Stimulated activated CD8-positive, alpha-beta memory T cell treated with anti-CD3 and anti-CD28 coated beads, Interleukin-4, amount 100 ng/mL, for 4 hours (primary cell): ENCODE data around the gene NARS2.
"Not testable (repeated sequence)": the region's sequence is repeated elsewhere in the genome, so short reads cannot be mapped to it uniquely, and the experiment has no call there.

Source experiments
- DNase-seq, 2 donors: peaks; one replicate each; pipeline ENCODE4 v3.0.0-alpha.2; 2020; ENCODE audit warnings: low read depth in 2 of 2, low spot score in 1 of 2

Gene NARS2

DNA sequence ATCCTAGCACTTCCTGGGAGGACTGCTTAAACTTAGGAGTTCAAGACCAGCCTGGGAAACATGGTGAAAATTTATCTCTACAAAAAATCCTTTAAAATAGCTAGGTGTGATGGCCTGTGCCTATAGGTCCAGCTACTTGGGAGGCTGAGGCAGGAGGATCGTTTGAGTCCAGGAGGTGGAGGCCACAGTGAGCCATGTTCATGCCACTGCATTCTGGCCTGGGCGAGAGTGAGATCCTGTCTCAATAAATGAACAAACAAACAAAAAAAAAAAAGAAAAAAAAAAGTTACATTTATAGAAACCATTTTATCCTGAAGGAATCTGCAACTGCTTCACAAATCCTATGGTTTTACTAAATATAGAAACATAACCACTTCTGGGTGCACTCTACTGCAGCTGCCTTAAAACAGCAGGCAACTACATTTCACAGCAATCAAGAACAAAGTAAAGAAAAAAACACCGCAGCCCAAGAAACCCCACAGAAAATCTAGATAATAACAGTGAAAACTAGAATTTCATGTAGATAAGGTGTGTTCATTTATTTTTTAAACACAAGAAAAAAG is 81.2 kb downstream of the NARS2 start:
- DNase-seq, result no peak

DNA sequence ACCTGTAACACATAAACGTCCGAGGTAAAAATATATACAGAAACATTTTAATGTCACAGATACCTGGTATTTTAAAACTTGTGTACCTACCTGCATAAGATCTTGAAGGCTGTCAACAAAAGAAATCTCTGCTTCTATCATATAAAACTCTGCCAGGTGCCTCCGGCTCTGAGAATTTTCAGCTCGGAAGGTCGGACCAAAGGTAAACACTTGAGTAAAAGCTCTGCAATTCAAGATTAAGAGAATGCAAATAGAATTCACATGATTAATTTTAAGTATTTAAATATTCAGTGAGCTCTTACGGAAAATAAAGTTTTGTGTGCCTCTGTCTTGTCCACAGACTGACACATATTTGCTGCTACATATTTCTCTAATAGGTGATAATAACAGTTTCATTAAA is 81.7 kb downstream of the NARS2 start:
- no peak for DNase-seq

DNA sequence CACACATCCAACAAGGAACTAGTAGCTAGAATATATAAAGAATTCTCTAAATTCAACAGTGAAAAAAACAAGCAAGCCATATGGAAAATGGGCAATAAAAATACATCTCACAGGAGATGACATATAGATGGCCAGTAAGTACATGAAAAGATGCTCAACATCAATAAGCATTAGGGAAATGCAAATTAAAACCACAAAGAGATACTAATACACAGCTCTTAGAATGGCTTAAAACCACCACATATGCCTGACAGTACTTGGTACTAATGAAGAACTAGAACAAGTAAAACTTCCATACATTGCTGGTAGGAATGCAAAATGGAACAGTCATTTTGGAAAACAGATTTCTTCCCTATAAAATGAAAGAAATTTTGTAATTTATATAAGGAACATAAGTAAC is 85.5 kb downstream of the NARS2 start:
- DNase-seq, result no peak

DNA sequence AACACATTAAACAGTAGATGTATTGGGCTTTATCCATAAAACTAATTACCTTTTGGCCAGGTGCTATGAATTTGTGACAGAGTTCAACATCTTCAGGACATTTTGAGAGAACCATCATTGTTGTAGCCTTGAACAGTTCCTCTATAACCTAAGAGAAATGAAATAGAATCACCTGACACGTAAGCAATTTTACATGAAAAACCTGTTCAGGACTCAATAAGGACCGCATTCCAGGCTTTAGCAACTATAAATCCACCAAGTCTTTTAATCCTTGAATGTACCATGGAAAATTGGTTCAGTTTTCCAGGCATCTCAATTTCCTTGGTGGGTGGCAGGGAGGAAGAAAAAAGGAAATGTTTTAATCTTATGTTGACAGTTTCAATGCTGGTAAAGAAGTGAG is 96.1 kb downstream of the NARS2 start:
- DNase-seq, result no peak

DNA sequence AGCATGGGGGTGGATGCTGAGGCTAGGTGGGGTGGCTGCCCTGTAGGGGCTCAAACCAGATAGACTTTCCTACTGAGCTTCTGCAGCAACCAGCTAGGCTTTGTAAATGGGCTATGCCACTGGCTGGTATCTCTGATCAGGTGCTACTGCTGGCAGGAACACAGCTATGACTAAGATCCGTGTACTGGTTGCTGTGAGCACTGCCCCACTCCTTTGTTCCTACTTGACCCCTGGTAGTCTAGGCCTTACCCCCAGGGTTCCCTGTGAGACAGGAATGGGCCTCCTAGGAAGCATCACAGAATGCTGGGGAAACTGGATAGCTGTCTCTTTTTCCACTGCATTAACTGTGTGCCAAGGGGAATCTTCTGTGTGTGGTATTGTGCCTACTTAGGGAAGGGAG is 98.6 kb downstream of the NARS2 start:
- DNase-seq, result no peak

GRCh38 chr11:78474451-78474850 is 100.2 kb downstream of the NARS2 start:
- DNase-seq, result no peak

DNA sequence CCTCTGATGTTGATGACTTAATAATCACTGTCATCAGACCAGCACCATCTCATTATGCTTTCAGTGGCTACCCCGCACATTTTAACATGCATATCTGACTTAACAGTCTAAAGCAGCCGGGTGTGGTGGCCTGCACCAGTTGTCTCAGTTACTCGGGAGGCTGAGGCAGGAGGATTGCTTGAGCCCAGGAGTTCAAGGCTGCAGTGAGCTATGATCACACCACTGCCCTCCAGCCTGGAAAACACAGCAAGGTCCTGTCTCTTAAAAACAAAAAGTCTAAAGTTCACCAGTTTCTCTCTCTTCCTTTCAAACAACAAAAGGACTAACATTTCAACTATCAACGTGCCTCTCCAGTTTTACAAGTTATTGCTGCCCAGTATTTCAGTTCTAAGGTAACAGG is 101.8 kb downstream of the NARS2 start:
- DNase-seq, result no peak

- no peak for DNase-seq
These were observed 102.3 kb downstream of the NARS2 start for GRCh38 chr11:78472382-78472781.

DNA sequence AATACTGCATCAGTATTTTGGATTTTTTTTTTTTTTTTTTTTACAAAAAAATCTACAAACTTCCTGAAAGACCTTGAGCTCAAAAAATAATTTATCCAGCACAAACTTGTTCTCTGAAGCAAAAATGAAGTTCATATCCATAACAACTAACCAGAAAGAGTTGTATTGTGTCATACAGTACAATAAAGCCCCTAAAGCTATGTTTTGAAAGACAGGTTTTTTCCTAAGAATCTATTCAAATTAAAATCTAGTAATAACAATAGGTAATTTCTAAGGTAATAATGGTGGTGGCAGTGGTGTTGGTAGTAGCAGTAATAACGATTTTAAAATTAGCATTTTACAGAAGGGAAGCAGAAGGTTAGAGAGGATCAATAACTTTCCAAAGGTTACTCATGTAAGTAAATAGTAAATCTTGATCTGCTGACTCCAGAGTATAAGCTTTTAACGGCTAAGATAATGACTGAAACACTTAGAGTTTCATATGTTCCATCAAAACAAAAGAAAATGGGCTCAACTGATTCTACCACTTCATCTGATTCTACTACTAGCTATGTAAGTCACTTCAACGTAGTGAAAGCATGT is 103.7 kb downstream of the NARS2 start:
- no peak for DNase-seq

GRCh38 chr11:78469896-78470295 is 104.8 kb downstream of the NARS2 start:
- no peak for DNase-seq

DNA sequence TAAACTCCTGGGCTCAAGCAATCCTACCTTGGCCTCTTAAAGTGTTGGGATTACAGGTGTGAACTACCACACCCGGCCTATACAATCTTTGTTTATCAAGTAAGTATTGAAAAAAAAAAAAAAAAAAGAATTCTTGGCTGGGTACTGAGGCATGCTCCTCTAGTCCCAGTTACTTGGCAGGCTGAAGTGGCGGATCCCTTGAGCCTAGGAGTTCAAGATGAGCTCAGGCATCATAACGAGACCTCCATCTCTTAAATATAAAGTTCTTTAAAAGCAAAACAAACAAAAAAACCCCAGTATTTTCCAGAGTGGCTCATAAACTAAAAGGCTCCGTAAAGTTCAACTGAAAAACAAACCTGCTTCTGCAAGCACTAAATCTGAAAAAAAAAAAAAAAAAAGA is 106.7 kb downstream of the NARS2 start:
- no peak for DNase-seq

GRCh38 chr11:78467370-78467769 is 107.3 kb downstream of the NARS2 start:
- DNase-seq, result no peak

DNA sequence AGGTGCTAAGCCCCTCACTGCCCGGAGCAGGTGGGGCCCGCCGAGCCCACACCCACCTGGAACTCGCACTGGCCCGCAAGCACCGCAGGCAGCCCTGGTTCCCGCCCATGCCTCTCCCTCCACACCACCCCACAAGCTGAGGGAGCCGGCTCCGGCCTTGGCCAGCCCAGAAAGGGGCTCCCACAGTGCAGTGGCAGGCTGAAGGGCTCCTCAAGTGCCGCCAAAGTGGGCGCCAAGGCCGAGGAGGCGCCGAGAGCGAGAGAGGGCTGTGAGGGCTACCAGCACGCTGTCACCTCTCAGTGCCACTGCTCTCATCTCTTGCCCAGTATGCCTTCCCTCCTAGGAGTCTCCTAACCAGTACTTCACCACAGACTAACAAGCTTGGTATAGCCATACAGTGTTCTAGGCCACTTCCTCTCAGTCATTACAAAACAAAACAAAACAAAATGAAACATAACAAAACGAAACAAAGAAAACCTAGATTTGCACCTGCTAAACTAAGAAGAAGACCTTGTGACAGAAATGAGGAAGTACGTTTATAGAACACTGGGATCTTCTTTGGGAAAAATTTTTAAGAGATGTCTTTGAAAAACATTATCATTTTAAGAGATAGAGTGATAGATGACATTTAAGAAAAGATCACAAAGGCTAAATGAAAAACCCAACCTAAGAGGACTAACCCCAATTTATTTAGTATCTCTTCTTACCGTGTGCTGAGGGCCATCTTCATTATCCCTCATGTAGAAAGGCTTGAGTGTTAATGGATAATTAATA is 109.3 kb downstream of the NARS2 start:
- no peak for DNase-seq

GRCh38 chr11:78464787-78465168 is 109.9 kb downstream of the NARS2 start:
- not testable (repeated sequence) for DNase-seq

DNA sequence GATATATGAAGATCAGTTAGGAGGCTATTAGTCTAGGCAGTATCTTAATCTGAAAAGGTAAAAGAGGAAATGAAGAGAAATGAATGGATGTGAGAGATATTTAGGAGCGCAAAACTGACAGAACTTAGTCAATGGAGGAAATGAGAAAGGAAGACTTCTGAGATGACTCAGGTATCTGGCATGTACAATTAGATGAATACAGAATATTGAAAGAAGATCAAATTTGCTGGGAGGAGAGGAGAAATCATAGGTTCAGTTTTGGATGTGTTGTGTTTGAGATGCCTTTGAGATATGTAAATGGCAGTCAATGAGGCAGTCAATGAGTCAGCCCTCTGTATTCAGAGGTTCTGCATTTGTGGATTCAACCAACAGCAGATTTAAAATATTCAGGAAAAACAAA is 114.2 kb downstream of the NARS2 start:
- DNase-seq, result no peak

GRCh38 chr11:78459738-78460137 is 114.9 kb downstream of the NARS2 start:
- DNase-seq, result no peak

DNA sequence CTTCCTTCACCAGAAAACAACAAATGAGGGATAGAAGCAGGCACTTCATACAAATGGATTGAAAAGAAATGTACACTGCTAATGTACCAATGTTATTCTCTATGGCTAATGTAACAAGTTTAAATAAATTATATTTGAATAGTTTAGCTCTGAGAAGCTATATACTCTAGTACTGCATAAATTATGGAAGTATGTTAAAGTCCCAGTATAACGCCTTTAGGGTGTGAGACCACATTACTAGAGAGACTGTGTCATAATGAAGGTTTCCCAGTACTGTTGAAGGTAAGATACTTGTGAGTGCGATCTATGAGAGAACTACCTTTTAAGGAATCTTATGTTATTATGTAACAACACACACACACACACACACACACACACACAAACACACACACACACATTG is 117.2 kb downstream of the NARS2 start:
- no peak for DNase-seq

GRCh38 chr11:78453140-78453935 is 121.3 kb downstream of the NARS2 start:
- no peak for DNase-seq

GRCh38 chr11:78451371-78452150 is 123.1 kb downstream of the NARS2 start:
- DNase-seq, result no peak

GRCh38 chr11:78450866-78451265 is 123.8 kb downstream of the NARS2 start:
- no peak for DNase-seq

GRCh38 chr11:78449866-78450265 is 124.8 kb downstream of the NARS2 start:
- DNase-seq, result no peak
